ENCODE results near the gene JPH4. TPM values are rescaled to one million over a fixed set of nuclear protein-coding genes. Genes with fewer than 3 reads are reported as not detected.

The JPH4 gene
- total RNA-seq, 1 donor from 2014 or later, result 7.4 TPM

DNA sequence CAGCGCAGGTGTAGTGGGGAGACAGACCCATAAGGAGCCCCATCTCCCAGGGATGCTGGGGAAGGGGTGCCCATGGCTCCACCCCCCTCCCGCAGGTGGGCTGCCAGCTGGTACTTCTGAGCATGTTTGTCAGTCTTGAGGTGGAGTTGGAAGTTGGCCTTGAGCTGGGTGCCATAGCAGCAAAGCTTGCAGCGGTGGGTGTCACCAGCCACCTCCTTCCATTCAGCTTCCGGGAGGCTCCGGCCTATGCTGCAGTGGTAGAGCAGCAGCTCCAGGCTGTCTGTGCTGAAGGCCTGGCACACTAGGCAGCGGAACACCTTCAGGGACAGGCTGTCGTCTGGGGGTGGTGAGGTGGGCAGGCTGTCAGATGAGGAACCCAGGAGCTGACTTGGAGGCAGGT lies 45.9 kb downstream of the JPH4 start:
- TF ChIP-seq, protein P1, sequence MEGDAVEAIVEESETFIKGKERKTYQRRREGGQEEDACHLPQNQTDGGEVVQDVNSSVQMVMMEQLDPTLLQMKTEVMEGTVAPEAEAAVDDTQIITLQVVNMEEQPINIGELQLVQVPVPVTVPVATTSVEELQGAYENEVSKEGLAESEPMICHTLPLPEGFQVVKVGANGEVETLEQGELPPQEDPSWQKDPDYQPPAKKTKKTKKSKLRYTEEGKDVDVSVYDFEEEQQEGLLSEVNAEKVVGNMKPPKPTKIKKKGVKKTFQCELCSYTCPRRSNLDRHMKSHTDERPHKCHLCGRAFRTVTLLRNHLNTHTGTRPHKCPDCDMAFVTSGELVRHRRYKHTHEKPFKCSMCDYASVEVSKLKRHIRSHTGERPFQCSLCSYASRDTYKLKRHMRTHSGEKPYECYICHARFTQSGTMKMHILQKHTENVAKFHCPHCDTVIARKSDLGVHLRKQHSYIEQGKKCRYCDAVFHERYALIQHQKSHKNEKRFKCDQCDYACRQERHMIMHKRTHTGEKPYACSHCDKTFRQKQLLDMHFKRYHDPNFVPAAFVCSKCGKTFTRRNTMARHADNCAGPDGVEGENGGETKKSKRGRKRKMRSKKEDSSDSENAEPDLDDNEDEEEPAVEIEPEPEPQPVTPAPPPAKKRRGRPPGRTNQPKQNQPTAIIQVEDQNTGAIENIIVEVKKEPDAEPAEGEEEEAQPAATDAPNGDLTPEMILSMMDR (IDR thresholded peaks at IDR 0.05; ENCODE audit: unreplicated experiment), result no peak
- no peaks in the 10 kb centered on the region for H3K27me3 Mint-ChIP-seq (ENCODE audit: low read depth)
- H3K4me3 Mint-ChIP-seq, result no peak overlapping the region
- peaks cover 6% of the 10 kb centered on the region for H3K4me1 Mint-ChIP-seq
- DNase-seq (ENCODE audit: low spot score in 2 of 2, unreplicated experiment in 2 of 2), result no peak
- no peaks in the 10 kb centered on the region for H3K9me3 Mint-ChIP-seq
- H3K36me3 Mint-ChIP-seq, result peaks cover 5% of the 10 kb centered on the region
- H3K27ac Mint-ChIP-seq, result no peak overlapping the region

- no peak overlapping the region for H3K4me3 Mint-ChIP-seq
- no peaks in the 10 kb centered on the region for H3K27me3 Mint-ChIP-seq (ENCODE audit: low read depth)
- TF ChIP-seq, protein P1 (IDR thresholded peaks at IDR 0.05; ENCODE audit: unreplicated experiment), result no peak
- peaks cover 6% of the 10 kb centered on the region for H3K4me1 Mint-ChIP-seq
- peaks cover 5% of the 10 kb centered on the region for H3K36me3 Mint-ChIP-seq
- H3K27ac Mint-ChIP-seq, result no peak overlapping the region
- H3K9me3 Mint-ChIP-seq, result no peaks in the 10 kb centered on the region
- DNase-seq (ENCODE audit: low spot score in 2 of 2, unreplicated experiment in 2 of 2), result no peak
Observed at GRCh38 chr14:23531391-23531790, 47.2 kb downstream of the JPH4 start.

- H3K27me3 Mint-ChIP-seq (ENCODE audit: low read depth), result no peaks in the 10 kb centered on the region
- no peak overlapping the region for H3K27ac Mint-ChIP-seq
- TF ChIP-seq, protein P1 (IDR thresholded peaks at IDR 0.05; ENCODE audit: unreplicated experiment), result no peak
- H3K36me3 Mint-ChIP-seq, result peaks cover 8% of the 10 kb centered on the region
- no peak overlapping the region for H3K4me3 Mint-ChIP-seq
- H3K4me1 Mint-ChIP-seq, result peaks cover 6% of the 10 kb centered on the region
- H3K9me3 Mint-ChIP-seq, result no peaks in the 10 kb centered on the region
- DNase-seq (ENCODE audit: low spot score in 2 of 2, unreplicated experiment in 2 of 2), result no peak
Observed at GRCh38 chr14:23530375-23531055, 48.1 kb downstream of the JPH4 start.

DNA sequence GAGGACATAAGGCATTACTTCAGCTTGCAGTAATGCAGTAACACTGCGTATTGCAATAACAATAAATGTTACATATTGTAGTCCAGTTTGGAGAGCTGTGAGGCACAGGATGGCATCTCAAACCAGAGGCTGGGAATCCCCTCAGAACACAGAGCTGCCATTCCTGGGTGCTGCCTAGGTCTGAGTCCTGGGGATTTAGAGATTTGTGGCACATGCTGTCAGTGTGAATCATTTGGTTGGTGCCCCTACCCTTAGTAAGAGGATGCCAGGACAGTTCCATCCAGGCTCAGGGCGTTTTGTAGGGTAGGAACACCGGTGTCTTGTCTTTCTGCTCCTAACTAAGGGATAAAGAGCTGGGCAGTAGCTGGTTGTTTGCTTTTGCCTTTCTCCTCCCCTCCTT lies 49.6 kb downstream of the JPH4 start:
- Mint-ChIP-seq H3K4me1 (peaks cover 6% of the 10 kb centered on the region), H3K27ac (no peak overlapping the region), H3K9me3 (no peaks in the 10 kb centered on the region), H3K36me3 (peaks cover 13% of the 10 kb centered on the region), H3K4me3 (no peak overlapping the region), H3K27me3 (ENCODE audit: low read depth) (no peaks in the 10 kb centered on the region)
- TF ChIP-seq, protein P1 (IDR thresholded peaks at IDR 0.05; ENCODE audit: unreplicated experiment), result no peak
- DNase-seq (ENCODE audit: low spot score in 2 of 2, unreplicated experiment in 2 of 2), result no peak

GRCh38 chr14:23528555-23528954 lies 50.0 kb downstream of the JPH4 start:
- H3K9me3 Mint-ChIP-seq, result no peaks in the 10 kb centered on the region
- no peaks in the 10 kb centered on the region for H3K27me3 Mint-ChIP-seq (ENCODE audit: low read depth)
- peaks cover 6% of the 10 kb centered on the region for H3K4me1 Mint-ChIP-seq
- no peak overlapping the region for H3K27ac Mint-ChIP-seq
- no peak overlapping the region for H3K4me3 Mint-ChIP-seq
- DNase-seq (ENCODE audit: low spot score in 2 of 2, unreplicated experiment in 2 of 2), result no peak
- H3K36me3 Mint-ChIP-seq, result peaks cover 13% of the 10 kb centered on the region
- TF ChIP-seq, protein P1 (IDR thresholded peaks at IDR 0.05; ENCODE audit: unreplicated experiment), result no peak
